Neural progenitor cell (in vitro differentiated cells): ENCODE results near the gene INPP1. TPM values are rescaled to one million over a fixed set of nuclear protein-coding genes. Genes with fewer than 3 reads are reported as not detected.

ENCODE experiments used
- DNase-seq: peaks from one replicate; pipeline ENCODE4 v3.0.0-alpha.2; 2016; ENCODE audit warnings: low spot score
- H2AFZ ChIP-seq: fragments of 200-600 bp; sonication (generic); replicated peaks from 2 replicates; pipeline ENCODE4 v1.6.1; 2016; ENCODE audit warnings: antibody characterized with exemption
- H3F3A ChIP-seq: fragments of 200-600 bp; sonication (generic); 2 replicates; pipeline ENCODE4 v1.6.1; 2016; ENCODE audit warnings: antibody characterized with exemption, low read depth
- H3K27ac ChIP-seq: fragments of 200-600 bp; sonication (generic); 2 replicates; pipeline ENCODE4 v1.5.1; 2016; ENCODE audit warnings: mild to moderate bottlenecking
- H3K27me3 ChIP-seq: fragments of 200-600 bp; sonication (generic); 2 replicates; pipeline ENCODE4 v1.6.1; 2016; ENCODE audit warnings: mild to moderate bottlenecking, moderate library complexity
- H3K36me3 ChIP-seq: fragments of 200-600 bp; sonication (generic); 2 replicates; pipeline ENCODE4 v1.5.1; 2016
- H3K4me1 ChIP-seq: fragments of 200-600 bp; sonication (generic); 2 replicates; pipeline ENCODE4 v1.6.1; 2016; ENCODE audit warnings: mixed run types
- H3K4me2 ChIP-seq: fragments of 200-600 bp; sonication (generic); 2 replicates; pipeline ENCODE4 v1.6.1; 2016
- H3K4me3 ChIP-seq: fragments of 200-600 bp; sonication (generic); 2 replicates; pipeline ENCODE4 v1.5.1; 2016
- H3K79me2 ChIP-seq: fragments of 200-600 bp; sonication (generic); 2 replicates; pipeline ENCODE4 v1.6.1; 2016; ENCODE audit warnings: low read depth
- H3K9ac ChIP-seq: fragments of 200-600 bp; sonication (generic); 2 replicates; pipeline ENCODE4 v1.6.1; 2016
- H3K9me3 ChIP-seq: fragments of 200-600 bp; sonication (generic); 2 replicates; pipeline ENCODE4 v1.5.1; 2016; ENCODE audit warnings: low read depth
- H4K20me1 ChIP-seq: fragments of 200-600 bp; sonication (generic); 2 replicates; pipeline ENCODE4 v1.6.1; 2016; ENCODE audit warnings: low read depth
- H3K27ac Mint-ChIP-seq: 3 replicates; pipeline ENCODE4 v1.8.0; 2021; ENCODE audit warnings: mixed read lengths
- H3K27me3 Mint-ChIP-seq: 2 replicates; pipeline ENCODE4 v1.8.0; 2022; ENCODE audit warnings: low read depth, mild to moderate bottlenecking, inconsistent platforms, moderate library complexity, mixed read lengths; ENCODE audit not compliant: insufficient read depth
- H3K36me3 Mint-ChIP-seq: 3 replicates; pipeline ENCODE4 v1.8.0; 2021; ENCODE audit warnings: mixed read lengths
- H3K4me1 Mint-ChIP-seq: 3 replicates; pipeline ENCODE4 v1.8.0; 2021; ENCODE audit warnings: mixed read lengths
- H3K4me3 Mint-ChIP-seq: 3 replicates; pipeline ENCODE4 v1.8.0; 2021; ENCODE audit warnings: mild to moderate bottlenecking, moderate library complexity, mixed read lengths
- H3K9me3 Mint-ChIP-seq: 3 replicates; pipeline ENCODE4 v1.8.0; 2020; ENCODE audit warnings: mixed read lengths
- EZH2 ChIP-seq: fragments of 200-600 bp; sonication (generic); IDR thresholded peaks from 2 replicates; pipeline ENCODE4 v1.6.1; 2017; ENCODE audit warnings: antibody characterized with exemption, mild to moderate bottlenecking, moderate library complexity
- EZH2phosphoT487 ChIP-seq: fragments of 200-600 bp; sonication (generic); IDR thresholded peaks from 2 replicates; pipeline ENCODE4 v1.6.1; 2017; ENCODE audit warnings: antibody characterized with exemption
- total RNA-seq: library from RNA; depleted of rRNA; stranded (reverse); fragments of >200 nt; gene quantifications from 2 replicates; pipeline ENCODE4 v1.2.3, GENCODE V29; 2015; ENCODE audit warnings: low replicate concordance
- TF ChIP-seq, protein P1 (sequence below): fragments of 200-600 bp; sonication (generic); IDR thresholded peaks from 2 replicates; pipeline ENCODE4 v1.5.1; 2017; ENCODE audit warnings: antibody characterized with exemption, mild to moderate bottlenecking

Gene INPP1
- total RNA-seq, 1 donor from 2014 or later: 1.6 TPM

DNA sequence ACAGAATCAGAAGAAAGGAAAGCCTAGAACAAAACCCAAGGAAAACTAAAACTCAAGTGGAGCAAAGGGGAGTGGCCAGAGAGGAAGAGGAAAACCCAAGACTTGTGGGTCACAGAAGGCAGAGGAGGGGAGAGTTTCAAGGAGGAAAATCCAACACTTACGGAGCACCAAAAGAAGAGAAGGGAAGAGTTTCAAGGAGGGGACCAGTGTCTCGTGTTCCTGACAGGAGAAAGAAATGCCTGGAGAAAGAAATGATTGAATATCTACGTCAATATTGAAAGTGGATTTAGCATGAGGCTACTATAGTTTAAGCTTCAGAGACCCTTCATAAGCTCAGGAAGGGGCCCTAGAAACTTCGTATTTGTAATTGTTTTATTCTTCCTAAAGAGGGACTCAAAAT is 63.4 kb downstream of the INPP1 start:
- H3K4me3 Mint-ChIP-seq: no peak overlapping the region

DNA sequence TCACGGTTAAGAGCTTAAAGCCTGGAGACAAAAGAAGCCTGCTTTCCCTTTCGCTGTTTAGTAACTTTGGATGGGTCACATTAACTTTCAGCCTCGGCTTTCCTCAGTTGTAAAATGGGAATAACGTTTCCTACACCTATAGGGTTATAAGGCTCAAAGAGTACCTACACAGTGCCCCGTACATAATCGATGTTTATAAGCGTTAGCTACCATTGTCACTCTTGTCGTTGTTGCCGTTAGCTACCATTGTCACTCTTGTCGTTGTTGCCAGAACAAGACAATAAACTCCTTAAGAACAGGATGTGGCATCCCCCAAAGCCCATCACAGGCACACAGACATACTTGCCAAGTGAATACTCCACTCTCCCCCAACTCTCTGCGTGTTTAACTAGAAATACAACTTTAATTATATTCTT is 63.9 kb downstream of the INPP1 start:
- no peak overlapping the region for H3K27ac Mint-ChIP-seq
- peak overlapping the region; percentile 81 for H3K4me3 Mint-ChIP-seq
- H3K9ac ChIP-seq: no peak overlapping the region
- H3K36me3 ChIP-seq: no peaks in the 10 kb centered on the region
- H3K79me2 ChIP-seq: no peaks in the 10 kb centered on the region
- no peaks in the 10 kb centered on the region for H3K36me3 Mint-ChIP-seq
- no peaks in the 10 kb centered on the region for H3F3A ChIP-seq
- peaks cover 16% of the 10 kb centered on the region for H3K27me3 Mint-ChIP-seq
- TF ChIP-seq, protein P1, sequence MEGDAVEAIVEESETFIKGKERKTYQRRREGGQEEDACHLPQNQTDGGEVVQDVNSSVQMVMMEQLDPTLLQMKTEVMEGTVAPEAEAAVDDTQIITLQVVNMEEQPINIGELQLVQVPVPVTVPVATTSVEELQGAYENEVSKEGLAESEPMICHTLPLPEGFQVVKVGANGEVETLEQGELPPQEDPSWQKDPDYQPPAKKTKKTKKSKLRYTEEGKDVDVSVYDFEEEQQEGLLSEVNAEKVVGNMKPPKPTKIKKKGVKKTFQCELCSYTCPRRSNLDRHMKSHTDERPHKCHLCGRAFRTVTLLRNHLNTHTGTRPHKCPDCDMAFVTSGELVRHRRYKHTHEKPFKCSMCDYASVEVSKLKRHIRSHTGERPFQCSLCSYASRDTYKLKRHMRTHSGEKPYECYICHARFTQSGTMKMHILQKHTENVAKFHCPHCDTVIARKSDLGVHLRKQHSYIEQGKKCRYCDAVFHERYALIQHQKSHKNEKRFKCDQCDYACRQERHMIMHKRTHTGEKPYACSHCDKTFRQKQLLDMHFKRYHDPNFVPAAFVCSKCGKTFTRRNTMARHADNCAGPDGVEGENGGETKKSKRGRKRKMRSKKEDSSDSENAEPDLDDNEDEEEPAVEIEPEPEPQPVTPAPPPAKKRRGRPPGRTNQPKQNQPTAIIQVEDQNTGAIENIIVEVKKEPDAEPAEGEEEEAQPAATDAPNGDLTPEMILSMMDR: no peak
- no peak for TF ChIP-seq EZH2
- no peak for TF ChIP-seq EZH2phosphoT487
- H2AFZ ChIP-seq: peak overlapping the region; percentile 84
- peak overlapping the region; percentile 81 for H3K4me2 ChIP-seq
- peaks cover 4% of the 10 kb centered on the region for H3K4me1 ChIP-seq
- H3K9me3 ChIP-seq: no peaks in the 10 kb centered on the region
- peaks cover 55% of the 10 kb centered on the region for H3K27me3 ChIP-seq
- H3K27ac ChIP-seq: no peak overlapping the region
- H3K4me3 ChIP-seq: peak overlapping the region; percentile 77
- no peaks in the 10 kb centered on the region for H4K20me1 ChIP-seq
- H3K4me1 Mint-ChIP-seq: peaks cover 8% of the 10 kb centered on the region
- peak; percentile 52 for DNase-seq
- H3K9me3 Mint-ChIP-seq: no peaks in the 10 kb centered on the region

More for the DNA sequence above, 63.4 kb downstream of the INPP1 start:
- Histone ChIP-seq H3K27ac (no peak overlapping the region), H3K4me2 (no peak overlapping the region), H3K36me3 (no peaks in the 10 kb centered on the region), H3K79me2 (no peaks in the 10 kb centered on the region), H3K4me1 (peaks cover 4% of the 10 kb centered on the region), H4K20me1 (no peaks in the 10 kb centered on the region), H3K4me3 (no peak overlapping the region), H3F3A (no peaks in the 10 kb centered on the region), H2AFZ (no peak overlapping the region), H3K9ac (no peak overlapping the region), H3K27me3 (peaks cover 55% of the 10 kb centered on the region), H3K9me3 (no peaks in the 10 kb centered on the region)
- Mint-ChIP-seq H3K4me1 (peaks cover 8% of the 10 kb centered on the region), H3K9me3 (no peaks in the 10 kb centered on the region), H3K36me3 (no peaks in the 10 kb centered on the region), H3K27me3 (peaks cover 16% of the 10 kb centered on the region), H3K27ac (no peak overlapping the region)
- no peak for DNase-seq
- TF ChIP-seq, protein P1: no peak
- TF ChIP-seq EZH2: no peak
- no peak for TF ChIP-seq EZH2phosphoT487

DNA sequence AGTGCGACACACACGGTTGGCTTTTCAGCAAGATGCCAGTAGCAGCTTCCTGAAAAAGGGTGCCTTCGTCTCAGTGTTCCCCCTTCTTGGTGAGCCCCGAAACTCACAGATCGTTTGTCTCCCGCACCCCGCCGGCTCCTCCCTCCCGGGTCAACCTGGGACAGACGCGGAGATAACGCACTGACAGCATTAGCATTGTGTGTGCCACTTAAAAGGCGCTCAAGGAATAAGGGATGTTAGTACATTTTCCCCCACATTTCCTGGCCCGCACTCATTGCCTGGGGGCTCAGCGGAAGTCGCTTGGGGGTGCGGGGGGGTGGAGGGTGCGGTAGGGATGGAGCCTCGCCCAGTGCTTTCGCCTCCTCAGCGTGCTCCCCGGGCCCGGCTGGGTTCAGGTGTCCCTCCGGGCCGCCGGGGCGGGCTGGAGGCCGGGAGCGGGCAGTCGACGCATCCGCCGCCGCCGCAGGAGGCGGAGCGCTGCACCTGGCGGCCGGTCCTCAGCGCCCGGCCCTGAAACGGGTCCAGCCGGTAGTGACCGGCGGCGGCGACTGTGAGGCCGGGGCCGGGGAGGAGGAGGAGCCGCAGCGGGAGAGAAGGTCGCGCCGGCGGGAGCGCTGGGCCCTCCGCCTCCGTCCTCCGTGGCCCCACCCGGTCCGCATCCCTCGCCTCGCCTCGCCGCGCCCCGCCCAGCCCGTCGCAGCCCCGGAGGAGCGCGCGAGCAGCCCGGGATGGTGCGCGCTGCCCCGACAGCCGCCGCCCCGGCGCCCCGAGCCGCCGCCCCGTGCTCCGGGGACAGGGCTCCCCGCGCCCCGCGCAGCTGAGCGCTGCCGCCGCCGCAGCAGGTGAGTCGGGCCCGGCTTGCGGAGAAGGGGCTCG is 64.5 kb downstream of the INPP1 start, which contains the start of gene MFSD6:
Gene MFSD6 (plus strand): TSS at position 694 of the 876 bp plus-strand sequence. CDS start 27,675 bp downstream, outside the sequence.
- peak within 1 kb of the TSS; percentile 81 for H3K4me2 ChIP-seq
- no peak within 1 kb of the TSS for H3K27ac Mint-ChIP-seq
- TF ChIP-seq, protein P1: no peak
- TF ChIP-seq EZH2phosphoT487: peak; percentile 53
- H3K36me3 Mint-ChIP-seq: no peaks in the 10 kb centered on the region
- no peaks in the 10 kb centered on the region for H3K9me3 Mint-ChIP-seq
- H3K9ac ChIP-seq: no peak within 1 kb of the TSS
- H3K4me3 Mint-ChIP-seq: peak within 1 kb of the TSS; percentile 85
- H3K27me3 Mint-ChIP-seq: peaks cover 16% of the 10 kb centered on the region
- H3K4me1 Mint-ChIP-seq: peaks cover 8% of the 10 kb centered on the region
- peak within 1 kb of the TSS; percentile 98 for H2AFZ ChIP-seq
- H3K79me2 ChIP-seq: no peaks in the 10 kb centered on the region
- H3F3A ChIP-seq: no peaks in the 10 kb centered on the region
- no peaks in the 10 kb centered on the region for H4K20me1 ChIP-seq
- H3K9me3 ChIP-seq: no peaks in the 10 kb centered on the region
- peak; percentile 85 for DNase-seq
- H3K27ac ChIP-seq: no peak within 1 kb of the TSS
- H3K36me3 ChIP-seq: no peaks in the 10 kb centered on the region
- H3K27me3 ChIP-seq: peaks cover 55% of the 10 kb centered on the region
- H3K4me3 ChIP-seq: peak within 1 kb of the TSS; percentile 77
- peaks cover 4% of the 10 kb centered on the region for H3K4me1 ChIP-seq
